Measurements from ENCODE around the gene UBR3. TPM values are rescaled to one million over a fixed set of nuclear protein-coding genes. Genes with fewer than 3 reads are reported as not detected.
"Not testable (repeated sequence)": the region's sequence is repeated elsewhere in the genome, so short reads cannot be mapped to it uniquely, and the experiment has no call there.

The UBR3 gene
- total RNA-seq, 6 experiments from 2014 or later = 25.3 to 37.3 (median 29.9) TPM

GRCh38 chr2:169862816-169863215 lies 35.6 kb downstream of the UBR3 start:
- DNase-seq (no peak), ATAC-seq (no peak)
- intact Hi-C loops (cut with DNase I) = no loop called here
- H3K27ac ChIP-seq = no peak overlapping the region
- H3K36me3 ChIP-seq = no peaks in the 10 kb centered on the region
- no peak overlapping the region for H3K4me3 ChIP-seq
- TF ChIP-seq CTCF (IDR thresholded peaks at IDR 0.05) (no peak), POLR2A (IDR thresholded peaks at IDR 0.05) (no peak)
- 71% methylated on average over 2 of the region's 2 CpGs for WGBS (ENCODE audit: insufficient coverage, low coverage, low lambda C conversion rate, missing lambda C conversion rate)
- no peaks in the 10 kb centered on the region for H3K4me1 ChIP-seq
- H3K9me3 ChIP-seq = no peaks in the 10 kb centered on the region
- no peaks in the 10 kb centered on the region for H3K27me3 ChIP-seq

GRCh38 chr2:169865492-169865891 lies 38.2 kb downstream of the UBR3 start:
- DNase-seq (no peak), ATAC-seq (no peak)
- no CpG with 5 or more reads among the region's 2 CpGs for WGBS (ENCODE audit: insufficient coverage, low coverage, low lambda C conversion rate, missing lambda C conversion rate)
- Histone ChIP-seq H3K27me3 (no peaks in the 10 kb centered on the region), H3K27ac (no peak overlapping the region), H3K4me3 (no peak overlapping the region), H3K4me1 (no peaks in the 10 kb centered on the region), H3K36me3 (no peaks in the 10 kb centered on the region), H3K9me3 (no peaks in the 10 kb centered on the region)
- no peak for TF ChIP-seq POLR2A (IDR thresholded peaks at IDR 0.05)
- TF ChIP-seq CTCF (IDR thresholded peaks at IDR 0.05) = no peak
- intact Hi-C loops (cut with DNase I) = no loop called here

GRCh38 chr2:169866230-169866629 lies 39.0 kb downstream of the UBR3 start:
- ATAC-seq; H3K36me3 ChIP-seq; H3K9me3 ChIP-seq; H3K4me1 ChIP-seq; DNase-seq; intact Hi-C loops (cut with DNase I); H3K4me3 ChIP-seq; H3K27me3 ChIP-seq; H3K27ac ChIP-seq: not testable (repeated sequence)
- WGBS (ENCODE audit: insufficient coverage, low coverage, low lambda C conversion rate, missing lambda C conversion rate) = 100% methylated on average over 5 of the region's 6 CpGs

- H3K27ac ChIP-seq = no peak overlapping the region
- H3K9me3 ChIP-seq = no peaks in the 10 kb centered on the region
- DNase-seq = no peak
- TF ChIP-seq CTCF (IDR thresholded peaks at IDR 0.05) (no peak), POLR2A (IDR thresholded peaks at IDR 0.05) (no peak)
- intact Hi-C loops (cut with DNase I) = no loop called here
- no peak overlapping the region for H3K4me3 ChIP-seq
- WGBS (ENCODE audit: insufficient coverage, low coverage, low lambda C conversion rate, missing lambda C conversion rate) = 81% methylated on average over 3 of the region's 3 CpGs
- H3K36me3 ChIP-seq = no peaks in the 10 kb centered on the region
- no peak for ATAC-seq
- H3K27me3 ChIP-seq = no peaks in the 10 kb centered on the region
- no peaks in the 10 kb centered on the region for H3K4me1 ChIP-seq
These were observed 40.3 kb downstream of the UBR3 start for GRCh38 chr2:169867579-169867978.

GRCh38 chr2:169868951-169869350 lies 41.7 kb downstream of the UBR3 start:
- no peaks in the 10 kb centered on the region for H3K27me3 ChIP-seq
- H3K4me3 ChIP-seq = no peak overlapping the region
- H3K4me1 ChIP-seq = no peaks in the 10 kb centered on the region
- no peak for DNase-seq
- H3K9me3 ChIP-seq = no peaks in the 10 kb centered on the region
- ATAC-seq = no peak
- no peak overlapping the region for H3K27ac ChIP-seq
- intact Hi-C loops (cut with DNase I) = no loop called here
- no peak for TF ChIP-seq CTCF (IDR thresholded peaks at IDR 0.05)
- TF ChIP-seq POLR2A (IDR thresholded peaks at IDR 0.05) = no peak
- H3K36me3 ChIP-seq = no peaks in the 10 kb centered on the region
- WGBS (ENCODE audit: insufficient coverage, low coverage, low lambda C conversion rate, missing lambda C conversion rate) = 91% methylated on average over 7 of the region's 7 CpGs

GRCh38 chr2:169871369-169871768 lies 44.1 kb downstream of the UBR3 start:
- H3K4me3 ChIP-seq; H3K4me1 ChIP-seq; ATAC-seq; H3K27ac ChIP-seq; H3K36me3 ChIP-seq; H3K9me3 ChIP-seq; DNase-seq; H3K27me3 ChIP-seq; intact Hi-C loops (cut with DNase I): not testable (repeated sequence)
- WGBS (ENCODE audit: insufficient coverage, low coverage, low lambda C conversion rate, missing lambda C conversion rate) = 79% methylated on average over 6 of the region's 9 CpGs

Data from right lobe of liver (tissue), 6 donors.